Natural killer cell treated with Interleukin-12 subunit alpha and Interleukin-12 subunit beta and Interleukin-15 and Interleukin-18, amount 100 ng/mL, for 72 hours (primary cell): Measurements from ENCODE around the gene GOLT1B. TPM values are rescaled to one million over a fixed set of nuclear protein-coding genes. Genes with fewer than 3 reads are reported as not detected.

ENCODE experiments used
- ATAC-seq, 2 donors: fragments of 150-1000 bp; cut with Tn5 transposase in 1 of 2; sonication (Bioruptor Pico), chemical (Tn5 transposase) in 1 of 2; 2 replicates each; pipeline ENCODE4 v1.10.0; 2021
- DNase-seq: peaks from one replicate; pipeline ENCODE4 v3.0.0; 2022; ENCODE audit warnings: low spot score
- H3K27ac Mint-ChIP-seq, 2 donors: 1 replicate in 1 of 2; 2 replicates in 1 of 2; pipeline ENCODE4 v1.8.0; 2022; ENCODE audit warnings: mixed read lengths in 2 of 2, mild to moderate bottlenecking in 1 of 2, moderate library complexity in 1 of 2
- H3K27me3 Mint-ChIP-seq, 2 donors: 1 replicate in 1 of 2; 2 replicates in 1 of 2; pipeline ENCODE4 v1.8.0; 2022; ENCODE audit warnings: mixed read lengths in 2 of 2
- H3K36me3 Mint-ChIP-seq: one replicate; pipeline ENCODE4 v1.8.0; 2022; ENCODE audit warnings: mixed read lengths
- H3K4me1 Mint-ChIP-seq, 2 donors: 1 replicate in 1 of 2; 2 replicates in 1 of 2; pipeline ENCODE4 v1.8.0; 2022; ENCODE audit warnings: low read depth in 2 of 2, mixed read lengths in 2 of 2, mild to moderate bottlenecking in 1 of 2
- H3K4me3 Mint-ChIP-seq: one replicate; pipeline ENCODE4 v1.8.0; 2022; ENCODE audit warnings: mixed read lengths
- H3K9me3 Mint-ChIP-seq: 2 replicates; pipeline ENCODE4 v1.8.0; 2022; ENCODE audit warnings: mixed read lengths
- total RNA-seq, 2 donors: library from RNA; stranded (reverse); gene quantifications; one replicate each; pipeline ENCODE4 v1.2.3, GENCODE V29; 2022

GOLT1B gene
- total RNA-seq, 2 donors from 2014 or later = 50.6 to 55.9 TPM

DNA sequence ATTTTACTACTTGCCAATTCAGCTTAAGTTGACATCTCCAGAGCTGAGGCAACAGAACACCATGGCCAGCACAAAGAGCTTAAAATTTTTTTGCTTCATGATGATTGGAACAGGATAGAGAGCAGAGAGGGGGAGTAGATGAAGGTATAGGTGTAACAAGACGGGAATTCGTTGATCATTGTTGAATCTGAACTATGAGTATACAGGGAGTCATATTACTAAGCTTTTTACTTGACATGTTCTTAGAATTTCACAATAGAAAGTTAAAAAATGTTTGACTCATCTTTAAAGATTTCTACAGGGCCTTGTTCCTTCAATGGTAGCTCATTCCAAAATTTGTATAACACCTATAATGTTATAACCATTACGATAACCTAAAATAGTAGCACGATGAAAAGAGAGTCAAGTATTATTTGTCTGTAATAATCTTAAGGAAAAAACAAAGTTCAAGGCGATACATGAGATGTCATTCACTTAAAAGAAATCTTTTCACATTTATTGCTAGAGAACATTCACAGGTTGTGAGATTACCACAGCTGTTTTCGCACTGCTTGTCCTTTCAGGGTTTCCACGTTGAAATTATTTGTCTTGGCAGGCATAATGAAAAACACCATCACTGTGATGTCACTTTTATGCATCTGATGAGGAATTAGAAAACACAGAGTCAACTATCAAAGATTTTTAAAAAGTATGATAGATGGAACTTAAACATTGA is 58.4 kb downstream of the GOLT1B start:
- no peaks in the 10 kb centered on the region for H3K9me3 Mint-ChIP-seq
- H3K36me3 Mint-ChIP-seq = no peaks in the 10 kb centered on the region
- H3K27me3 Mint-ChIP-seq = peaks cover 4 to 21% of the 10 kb centered on the region in 2 donors
- no peak overlapping the region for H3K4me3 Mint-ChIP-seq
- no peaks in the 10 kb centered on the region for H3K4me1 Mint-ChIP-seq
- ATAC-seq = no peak
- DNase-seq = no peak
- H3K27ac Mint-ChIP-seq = no peak overlapping the region

DNA sequence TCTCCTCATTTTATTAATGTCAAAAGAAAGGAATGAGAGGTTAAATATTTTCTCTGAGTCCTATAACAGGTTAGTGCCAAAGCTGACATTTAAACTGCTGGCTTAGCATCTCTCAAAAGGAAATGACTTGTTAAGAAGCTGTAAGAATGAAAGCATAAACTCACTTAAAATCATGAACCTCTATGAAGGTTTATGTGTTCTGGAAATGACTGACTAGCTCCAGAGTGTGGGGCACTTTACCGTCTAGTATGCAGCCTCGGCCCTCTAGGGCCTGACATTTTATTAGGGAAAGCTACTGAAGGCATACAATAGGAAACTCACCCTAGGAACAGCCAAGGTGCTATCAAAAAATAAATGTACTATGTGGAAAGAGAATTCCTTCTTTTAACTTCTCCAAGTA is 59.6 kb downstream of the GOLT1B start:
- DNase-seq = no peak
- Mint-ChIP-seq H3K36me3 (no peaks in the 10 kb centered on the region), H3K4me1 (no peaks in the 10 kb centered on the region), H3K4me3 (no peak overlapping the region), H3K27me3 (peaks cover 5 to 21% of the 10 kb centered on the region in 2 donors), H3K27ac (no peak overlapping the region), H3K9me3 (no peaks in the 10 kb centered on the region)
- ATAC-seq = peak in 1 of 2 donors; percentile 51

DNA sequence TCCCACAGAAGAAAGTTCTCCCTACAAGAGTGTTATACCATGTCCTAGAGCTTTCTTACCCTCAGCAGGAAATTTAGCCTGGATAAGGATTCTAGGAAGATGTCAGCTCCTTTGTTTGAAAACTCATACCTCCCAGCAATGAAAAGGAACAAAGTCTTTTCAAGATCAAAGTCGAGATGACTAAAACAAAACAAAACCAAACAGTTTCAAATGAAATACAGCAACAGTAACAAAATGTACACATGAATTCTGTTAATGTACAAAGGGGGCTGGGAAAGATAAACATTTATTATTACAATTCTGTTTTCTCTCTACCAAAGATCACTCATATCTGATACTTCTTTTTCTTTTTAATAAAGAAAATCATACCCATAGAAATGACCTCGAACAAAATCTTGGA is 61.3 kb downstream of the GOLT1B start:
- Mint-ChIP-seq H3K36me3 (no peaks in the 10 kb centered on the region), H3K4me3 (no peak overlapping the region), H3K9me3 (no peaks in the 10 kb centered on the region), H3K4me1 (no peaks in the 10 kb centered on the region), H3K27me3 (peaks cover 9 to 34% of the 10 kb centered on the region in 2 donors), H3K27ac (no peak overlapping the region)
- no peak for ATAC-seq
- no peak for DNase-seq

DNA sequence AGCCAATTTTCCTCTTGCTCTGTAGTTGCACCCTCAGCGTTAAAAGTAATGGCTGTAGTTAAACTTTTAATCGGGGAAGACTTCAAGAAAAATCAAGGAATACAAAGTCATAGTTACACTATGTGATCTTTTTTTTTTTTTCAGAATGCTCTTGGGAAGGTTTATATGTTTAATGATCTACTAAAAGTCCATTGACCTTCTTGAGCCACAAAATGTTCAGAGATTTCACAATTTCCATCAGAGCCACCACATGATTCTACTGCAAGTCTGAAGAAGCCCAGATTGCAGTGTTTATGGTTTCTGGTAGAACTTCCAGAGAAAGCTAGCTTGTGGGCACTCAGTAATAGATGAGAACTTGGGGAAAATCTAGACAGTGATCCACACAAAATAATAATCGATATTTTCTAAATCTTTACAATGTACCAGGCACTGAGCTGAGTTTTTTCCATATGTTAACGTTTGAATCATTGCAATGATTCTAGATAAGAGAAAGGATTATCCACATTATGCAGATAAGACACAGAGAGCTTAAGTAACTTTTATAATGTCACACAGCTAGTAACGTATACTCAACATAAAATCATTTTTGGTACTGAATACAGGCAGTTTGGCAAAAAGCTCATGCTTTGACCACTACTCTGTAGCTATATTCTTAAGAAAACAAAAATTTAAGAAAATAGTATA is 64.8 kb downstream of the GOLT1B start:
- no peaks in the 10 kb centered on the region for H3K36me3 Mint-ChIP-seq
- H3K27me3 Mint-ChIP-seq = peaks cover 9 to 29% of the 10 kb centered on the region in 2 donors
- no peak overlapping the region for H3K4me3 Mint-ChIP-seq
- ATAC-seq = no peak
- no peaks in the 10 kb centered on the region for H3K4me1 Mint-ChIP-seq
- no peak for DNase-seq
- H3K27ac Mint-ChIP-seq = no peak overlapping the region
- H3K9me3 Mint-ChIP-seq = no peaks in the 10 kb centered on the region

DNA sequence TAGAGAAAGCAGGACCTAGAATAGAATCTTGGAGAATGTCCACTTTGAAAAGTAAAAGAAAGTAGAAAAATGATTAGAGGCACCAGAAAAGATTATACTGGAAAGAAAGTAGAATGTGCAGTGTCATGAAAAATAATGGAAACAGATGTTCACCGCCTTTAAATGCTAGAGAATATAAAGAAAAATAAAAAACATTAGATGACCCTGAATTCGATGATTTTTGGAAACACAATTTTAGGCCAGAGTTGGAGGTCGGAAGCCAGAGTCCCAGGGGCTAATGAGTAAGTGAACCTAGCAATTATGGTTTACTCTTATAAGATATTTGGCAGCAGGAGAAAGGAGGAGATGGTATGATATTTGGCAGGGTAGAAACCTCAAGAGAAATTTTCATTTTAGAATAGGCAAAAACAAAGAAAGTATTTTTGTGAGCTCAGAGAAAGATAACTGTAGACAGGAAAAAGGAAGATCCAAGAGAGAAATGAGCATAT is 65.4 kb downstream of the GOLT1B start:
- Mint-ChIP-seq H3K4me3 (no peak overlapping the region), H3K9me3 (no peaks in the 10 kb centered on the region), H3K27ac (no peak overlapping the region), H3K27me3 (peaks cover 9 to 28% of the 10 kb centered on the region in 2 donors), H3K4me1 (no peaks in the 10 kb centered on the region), H3K36me3 (no peaks in the 10 kb centered on the region)
- ATAC-seq (no peak), DNase-seq (no peak)

Other genes with a start within 250 kb of the GOLT1B start
- not detected for gene SLCO1A2, start 166.9 kb upstream of the GOLT1B start, total RNA-seq
- gene IAPP, start 128.9 kb upstream of the GOLT1B start, total RNA-seq = not detected
- 10 to 100 TPM; 32.2 to 43.2 TPM for gene PYROXD1, start 64.1 kb upstream of the GOLT1B start, total RNA-seq
- 10 to 100 TPM; 67.3 to 83.3 TPM for gene RECQL, start 154 bp upstream of the GOLT1B start, total RNA-seq
- under 1 TPM in 1 of 2 donors, not detected in 1; 0.61 TPM for gene SPX, start 24.5 kb downstream of the GOLT1B start, total RNA-seq
- not detected for gene GYS2, start 103.1 kb downstream of the GOLT1B start, total RNA-seq
- 100 to 1,000 TPM; 590 to 705 TPM for gene LDHB, start 156.1 kb downstream of the GOLT1B start, total RNA-seq